Smooth muscle cell (in vitro differentiated cells): ENCODE data around the gene RECK. TPM values are rescaled to one million over a fixed set of nuclear protein-coding genes. Genes with fewer than 3 reads are reported as not detected.
"Not testable (repeated sequence)": the region's sequence is repeated elsewhere in the genome, so short reads cannot be mapped to it uniquely, and the experiment has no call there.

Experiments used
- DNase-seq: peaks from one replicate; lab custom pipeline; 2025; ENCODE audit not compliant: unreplicated experiment; lab: John Stamatoyannopoulos, UW
- H2AFZ ChIP-seq: fragments of 200-600 bp; sonication (generic); 2 replicates; pipeline ENCODE4 v1.6.0; 2016; ENCODE audit warnings: antibody characterized with exemption, low read depth, mild to moderate bottlenecking
- H3F3A ChIP-seq: fragments of 200-600 bp; sonication (generic); 2 replicates; pipeline ENCODE4 v1.6.0; 2017; ENCODE audit warnings: antibody characterized with exemption, low read depth
- H3K27ac ChIP-seq: fragments of 200-600 bp; sonication (generic); 2 replicates; pipeline ENCODE4 v1.5.1; 2016; ENCODE audit warnings: low read depth, mild to moderate bottlenecking
- H3K27me3 ChIP-seq: fragments of 200-600 bp; sonication (generic); 2 replicates; pipeline ENCODE4 v1.6.1; 2016; ENCODE audit warnings: low read depth, mild to moderate bottlenecking
- H3K36me3 ChIP-seq: fragments of 200-600 bp; sonication (generic); 2 replicates; pipeline ENCODE4 v1.5.1; 2016; ENCODE audit warnings: low read depth
- H3K4me1 ChIP-seq: fragments of 200-600 bp; sonication (generic); 2 replicates; pipeline ENCODE4 v1.5.1; 2016; ENCODE audit warnings: low read depth
- H3K4me2 ChIP-seq: fragments of 200-600 bp; sonication (generic); 2 replicates; pipeline ENCODE4 v1.6.0; 2016; ENCODE audit warnings: mild to moderate bottlenecking
- H3K4me3 ChIP-seq: fragments of 200-600 bp; sonication (generic); 2 replicates; pipeline ENCODE4 v1.5.1; 2016; ENCODE audit warnings: mild to moderate bottlenecking
- H3K79me2 ChIP-seq: fragments of 200-600 bp; sonication (generic); 2 replicates; pipeline ENCODE4 v1.6.0; 2016; ENCODE audit warnings: low read depth, mild to moderate bottlenecking
- H3K9ac ChIP-seq: fragments of 200-600 bp; sonication (generic); 2 replicates; pipeline ENCODE4 v1.6.0; 2016; ENCODE audit warnings: low read depth
- H3K9me3 ChIP-seq: fragments of 200-600 bp; sonication (generic); replicated peaks from 2 replicates; pipeline ENCODE4 v1.5.1; 2016; ENCODE audit warnings: low read depth
- H4K20me1 ChIP-seq: fragments of 200-600 bp; sonication (generic); 2 replicates; pipeline ENCODE4 v1.6.0; 2016; ENCODE audit warnings: low read depth
- WGBS: methylation state at CpG from one replicate; pipeline ENCODE4 v1.1.7; 2016; ENCODE audit warnings: low lambda C conversion rate; 5-methylcytosine and 5-hydroxymethylcytosine counted together
- polyA plus RNA-seq: library from polyadenylated mRNA; unstranded; fragments of >200 nt; fragmentation: Nextera tagmentation; extraction: Ambion mirVana; gene quantifications from 2 replicates; pipeline ENCODE4 v1.2.1, GENCODE V29; 2016
- total RNA-seq: library from RNA; depleted of rRNA; stranded (reverse); fragments of >200 nt; gene quantifications from 2 replicates; pipeline ENCODE4 v1.2.3, GENCODE V29; 2014
- TF ChIP-seq, protein P1 (sequence below): fragments of 200-600 bp; sonication (generic); IDR thresholded peaks from 2 replicates; pipeline ENCODE4 v1.5.1; 2017; ENCODE audit warnings: borderline replicate concordance, mild to moderate bottlenecking, antibody characterized with exemption; ENCODE audit not compliant: insufficient read depth, poor library complexity, severe bottlenecking

Gene RECK
- total and polyA plus RNA-seq, 2 experiments from 2014 or later = 42.9 to 50.0 TPM

- Histone ChIP-seq H3K36me3 (no peaks in the 10 kb centered on the region), H2AFZ (no peak overlapping the region), H4K20me1 (no peaks in the 10 kb centered on the region), H3K9ac (peak overlapping the region; percentile 93), H3K27ac (peak overlapping the region; percentile 100), H3K4me2 (peak overlapping the region; percentile 61), H3K27me3 (no peaks in the 10 kb centered on the region), H3F3A (peaks cover 25% of the 10 kb centered on the region), H3K4me1 (no peaks in the 10 kb centered on the region), H3K9me3 (peaks cover 4% of the 10 kb centered on the region), H3K4me3 (no peak overlapping the region), H3K79me2 (no peaks in the 10 kb centered on the region)
- TF ChIP-seq, protein P1, sequence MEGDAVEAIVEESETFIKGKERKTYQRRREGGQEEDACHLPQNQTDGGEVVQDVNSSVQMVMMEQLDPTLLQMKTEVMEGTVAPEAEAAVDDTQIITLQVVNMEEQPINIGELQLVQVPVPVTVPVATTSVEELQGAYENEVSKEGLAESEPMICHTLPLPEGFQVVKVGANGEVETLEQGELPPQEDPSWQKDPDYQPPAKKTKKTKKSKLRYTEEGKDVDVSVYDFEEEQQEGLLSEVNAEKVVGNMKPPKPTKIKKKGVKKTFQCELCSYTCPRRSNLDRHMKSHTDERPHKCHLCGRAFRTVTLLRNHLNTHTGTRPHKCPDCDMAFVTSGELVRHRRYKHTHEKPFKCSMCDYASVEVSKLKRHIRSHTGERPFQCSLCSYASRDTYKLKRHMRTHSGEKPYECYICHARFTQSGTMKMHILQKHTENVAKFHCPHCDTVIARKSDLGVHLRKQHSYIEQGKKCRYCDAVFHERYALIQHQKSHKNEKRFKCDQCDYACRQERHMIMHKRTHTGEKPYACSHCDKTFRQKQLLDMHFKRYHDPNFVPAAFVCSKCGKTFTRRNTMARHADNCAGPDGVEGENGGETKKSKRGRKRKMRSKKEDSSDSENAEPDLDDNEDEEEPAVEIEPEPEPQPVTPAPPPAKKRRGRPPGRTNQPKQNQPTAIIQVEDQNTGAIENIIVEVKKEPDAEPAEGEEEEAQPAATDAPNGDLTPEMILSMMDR = no peak
- DNase-seq = no peak
- WGBS = 39% methylated on average over 11 of the region's 11 CpGs
Observed at GRCh38 chr9:36154331-36154952, 117.7 kb downstream of the RECK start.

DNA sequence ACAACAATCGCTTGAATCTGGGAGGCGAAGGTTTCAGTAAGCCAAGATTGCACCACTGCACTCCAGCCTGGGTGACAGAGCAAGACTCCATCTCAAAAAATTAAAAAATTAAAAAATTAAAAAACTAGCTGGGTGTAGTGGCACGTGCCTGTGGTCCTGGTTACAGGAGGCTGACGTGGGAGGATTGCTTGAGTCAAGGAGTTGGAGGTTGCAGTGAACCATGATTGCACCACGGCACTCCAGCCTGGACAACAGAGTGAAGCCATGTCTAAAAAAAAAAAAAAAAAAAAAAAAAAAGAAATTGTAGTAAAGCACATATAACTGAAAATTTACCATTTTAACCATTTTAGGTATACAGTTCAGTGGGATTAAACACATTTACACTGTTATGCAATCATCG is 119.4 kb downstream of the RECK start:
- H4K20me1 ChIP-seq = no peaks in the 10 kb centered on the region
- DNase-seq = no peak
- H3K4me2 ChIP-seq = no peak overlapping the region
- H3K4me1 ChIP-seq = peaks cover under 1% of the 10 kb centered on the region
- H3K9me3 ChIP-seq = peaks cover 4% of the 10 kb centered on the region
- H3K79me2 ChIP-seq = no peaks in the 10 kb centered on the region
- no peak overlapping the region for H3K9ac ChIP-seq
- peaks cover 19% of the 10 kb centered on the region for H3F3A ChIP-seq
- H2AFZ ChIP-seq = no peak overlapping the region
- H3K27ac ChIP-seq = no peak overlapping the region
- H3K4me3 ChIP-seq = no peak overlapping the region
- 88% methylated on average over 6 of the region's 6 CpGs for WGBS
- H3K36me3 ChIP-seq = no peaks in the 10 kb centered on the region
- H3K27me3 ChIP-seq = no peaks in the 10 kb centered on the region
- TF ChIP-seq, protein P1 = no peak

DNA sequence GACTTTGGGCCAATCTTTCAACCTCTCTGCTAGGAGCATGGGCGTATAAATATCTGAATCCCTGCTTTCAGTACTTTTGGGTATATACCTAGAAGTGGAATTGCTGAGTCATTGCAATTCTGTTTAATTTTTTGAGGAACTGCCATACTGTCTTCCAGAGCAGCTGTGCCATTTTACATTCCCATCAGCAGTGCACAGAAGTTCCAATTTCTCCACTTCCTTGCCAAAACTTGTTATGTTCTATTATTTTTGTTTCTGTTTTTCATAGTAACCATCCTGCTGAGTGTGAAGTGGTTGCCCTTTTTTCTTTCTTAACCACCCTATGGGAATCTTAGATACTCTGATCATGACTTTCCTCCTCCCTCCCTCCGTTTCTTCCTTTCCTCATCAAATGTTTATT is 121.4 kb downstream of the RECK start:
- H3K9me3 ChIP-seq = peaks cover 4% of the 10 kb centered on the region
- no peak overlapping the region for H3K9ac ChIP-seq
- H2AFZ ChIP-seq = no peak overlapping the region
- TF ChIP-seq, protein P1 = no peak
- H3K79me2 ChIP-seq = no peaks in the 10 kb centered on the region
- H4K20me1 ChIP-seq = no peaks in the 10 kb centered on the region
- no peak overlapping the region for H3K4me2 ChIP-seq
- H3K4me3 ChIP-seq = no peak overlapping the region
- H3K27ac ChIP-seq = no peak overlapping the region
- no peaks in the 10 kb centered on the region for H3K36me3 ChIP-seq
- no peaks in the 10 kb centered on the region for H3K27me3 ChIP-seq
- H3F3A ChIP-seq = peaks cover 14% of the 10 kb centered on the region
- H3K4me1 ChIP-seq = peaks cover 17% of the 10 kb centered on the region
- DNase-seq = no peak
- 97% methylated on average over 2 of the region's 2 CpGs for WGBS

DNA sequence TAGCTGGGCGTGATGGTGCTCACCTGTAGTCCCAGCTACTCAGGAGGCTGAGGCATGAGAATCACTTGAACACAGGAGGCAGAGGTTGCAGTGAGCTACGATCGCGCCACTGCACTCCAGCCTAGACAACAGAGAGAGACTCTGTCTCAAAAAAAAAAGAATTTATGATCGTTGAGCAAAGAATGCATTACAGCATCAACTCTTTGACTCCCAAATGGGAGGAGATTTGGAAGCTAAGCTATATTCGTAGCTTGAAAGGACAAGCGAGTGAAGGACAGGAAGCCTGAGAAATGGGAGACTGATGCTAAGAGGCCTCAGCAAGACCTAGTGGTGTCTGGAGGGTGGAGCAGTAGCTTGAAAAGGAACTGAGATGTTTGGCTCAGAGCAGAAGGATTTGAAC is 122.2 kb downstream of the RECK start:
- H3K27ac ChIP-seq = no peak overlapping the region

DNA sequence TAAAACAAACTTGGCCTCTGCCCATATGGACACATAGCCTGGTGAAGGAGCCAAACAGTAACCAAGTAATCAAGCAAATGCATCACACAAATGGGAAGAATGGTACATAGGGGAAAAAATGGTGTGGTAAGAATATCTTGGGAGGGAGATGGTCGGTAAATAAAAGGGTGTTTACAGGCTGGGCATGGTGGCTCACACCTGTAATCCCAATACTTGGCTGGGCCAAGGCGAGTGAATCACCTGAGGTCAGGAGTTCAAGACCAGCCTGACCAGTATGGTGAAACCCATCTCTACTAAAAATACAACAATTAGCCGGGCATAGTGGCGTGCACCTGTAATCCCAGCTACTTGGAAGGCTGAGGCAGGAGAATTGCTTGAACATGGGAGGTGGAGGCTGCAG is 122.8 kb downstream of the RECK start:
- H3K9ac ChIP-seq, H3K9me3 ChIP-seq, H3K4me3 ChIP-seq, H3K36me3 ChIP-seq, H4K20me1 ChIP-seq, H3K4me2 ChIP-seq, H3K79me2 ChIP-seq, H2AFZ ChIP-seq, DNase-seq, H3K27me3 ChIP-seq, H3K27ac ChIP-seq: not testable (repeated sequence)
- H3F3A ChIP-seq = peaks cover 22% of the 10 kb centered on the region
- peaks cover 27% of the 10 kb centered on the region for H3K4me1 ChIP-seq
- 91% methylated on average over 4 of the region's 4 CpGs for WGBS

More for the DNA sequence above, 122.2 kb downstream of the RECK start:
- Histone ChIP-seq H4K20me1 (no peaks in the 10 kb centered on the region), H3K9ac (no peak overlapping the region), H3K9me3 (peaks cover 4% of the 10 kb centered on the region), H3K79me2 (no peaks in the 10 kb centered on the region), H3K4me1 (peaks cover 25% of the 10 kb centered on the region), H2AFZ (no peak overlapping the region), H3F3A (peaks cover 16% of the 10 kb centered on the region), H3K4me3 (no peak overlapping the region), H3K36me3 (no peaks in the 10 kb centered on the region), H3K4me2 (no peak overlapping the region), H3K27me3 (no peaks in the 10 kb centered on the region)
- WGBS = 78% methylated on average over 7 of the region's 7 CpGs
- TF ChIP-seq, protein P1 = no peak
- no peak for DNase-seq
